Measurements from ENCODE around the gene VWDE.
"Not testable (repeated sequence)": the region's sequence is repeated elsewhere in the genome, so short reads cannot be mapped to it uniquely, and the experiment has no call there.

VWDE gene

GRCh38 chr7:12401538-12402364 lies 1.9 kb downstream of the VWDE start:
- DNase-seq = no peak

GRCh38 chr7:12398186-12398585 lies 5.5 kb downstream of the VWDE start:
- no peak for DNase-seq

DNA sequence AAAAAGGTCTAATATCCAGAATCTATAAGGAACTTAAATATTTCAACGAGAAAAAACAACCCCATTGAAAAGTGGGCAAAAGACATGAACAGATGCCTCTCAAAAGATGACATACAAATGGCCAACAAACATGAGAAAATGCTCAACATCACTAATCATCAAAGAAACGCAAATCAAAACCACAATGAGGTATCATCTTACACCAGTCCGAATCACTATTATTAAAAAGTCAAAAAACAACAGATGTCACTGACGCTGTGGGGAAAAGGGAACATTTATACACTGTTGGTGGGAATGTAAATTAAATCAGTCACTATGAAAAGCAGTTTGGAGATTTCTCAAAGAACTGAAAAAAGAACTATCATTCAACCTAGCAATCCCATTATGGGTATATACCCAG lies 6.0 kb downstream of the VWDE start:
- no peak for DNase-seq

- not testable (repeated sequence) for DNase-seq
These were observed 7.0 kb downstream of the VWDE start for GRCh38 chr7:12396670-12397069.

- DNase-seq = no peak
These were observed 11.6 kb downstream of the VWDE start for GRCh38 chr7:12391922-12392615.

DNA sequence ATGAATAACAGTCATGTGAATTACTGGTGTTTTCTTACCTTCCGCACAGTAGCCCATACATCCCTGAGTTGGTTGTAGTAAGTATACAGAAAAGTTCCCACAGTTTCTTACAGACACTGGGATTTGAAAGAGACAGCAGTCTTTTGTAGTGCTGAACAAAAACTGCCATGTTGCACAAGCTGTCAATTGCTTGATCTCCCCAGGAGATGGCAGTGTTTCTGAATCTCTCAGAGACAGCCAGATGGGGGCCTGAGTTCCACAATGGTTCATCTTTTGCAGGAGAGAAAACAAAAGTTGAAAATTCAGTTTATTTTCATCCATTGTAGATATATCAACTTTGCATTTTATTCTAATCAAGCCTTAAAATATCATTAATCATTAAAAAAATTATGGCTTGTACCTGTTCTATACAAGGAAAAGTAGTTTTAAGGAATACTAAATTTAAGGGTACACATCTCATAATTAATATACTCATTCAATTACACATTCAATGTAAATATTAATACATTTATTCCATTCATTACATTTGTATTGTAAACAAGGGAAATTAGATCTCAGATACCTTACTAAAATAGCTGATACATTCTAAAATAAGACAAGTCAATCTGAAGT lies 14.5 kb downstream of the VWDE start:
- DNase-seq = no peak

GRCh38 chr7:12386313-12386740 lies 17.3 kb downstream of the VWDE start:
- DNase-seq = no peak

GRCh38 chr7:12385364-12385786 lies 18.3 kb downstream of the VWDE start:
- no peak for DNase-seq

GRCh38 chr7:12383377-12383776 lies 20.3 kb downstream of the VWDE start:
- DNase-seq = no peak

- no peak for DNase-seq
These were observed 25.3 kb downstream of the VWDE start for GRCh38 chr7:12378389-12378788.

GRCh38 chr7:12377406-12377805 lies 26.3 kb downstream of the VWDE start:
- DNase-seq = no peak

DNA sequence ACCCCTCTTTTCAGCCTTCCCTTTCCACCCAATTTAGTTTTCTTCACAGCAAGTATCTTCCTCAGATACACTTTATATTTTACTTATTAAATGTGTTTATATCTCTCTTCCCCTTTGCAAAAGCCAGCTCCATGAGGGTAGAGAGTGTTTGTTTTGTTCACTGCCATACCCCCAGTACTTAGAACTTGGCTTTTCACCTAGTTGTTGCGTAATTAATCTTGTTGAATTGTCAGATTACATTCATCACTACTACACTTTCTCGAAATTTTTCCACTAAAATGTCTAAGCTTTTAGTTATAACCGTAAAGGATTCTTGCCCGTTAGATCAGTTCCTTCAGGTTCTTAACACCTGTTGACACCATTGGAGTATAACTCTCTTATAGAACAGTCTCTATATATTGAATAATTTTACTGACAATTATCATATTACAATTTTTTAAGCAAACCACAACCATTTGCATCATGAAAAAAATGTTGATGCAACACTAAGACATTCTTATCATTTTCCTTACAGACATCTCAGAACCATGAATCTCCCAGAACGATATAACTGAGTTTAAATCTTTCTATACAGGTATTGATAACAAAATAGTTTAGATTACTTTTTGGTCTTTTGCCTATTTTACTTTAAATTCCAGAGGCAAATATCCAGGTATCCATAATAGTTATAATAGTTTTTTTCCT lies 29.9 kb downstream of the VWDE start:
- DNase-seq = no peak

DNA sequence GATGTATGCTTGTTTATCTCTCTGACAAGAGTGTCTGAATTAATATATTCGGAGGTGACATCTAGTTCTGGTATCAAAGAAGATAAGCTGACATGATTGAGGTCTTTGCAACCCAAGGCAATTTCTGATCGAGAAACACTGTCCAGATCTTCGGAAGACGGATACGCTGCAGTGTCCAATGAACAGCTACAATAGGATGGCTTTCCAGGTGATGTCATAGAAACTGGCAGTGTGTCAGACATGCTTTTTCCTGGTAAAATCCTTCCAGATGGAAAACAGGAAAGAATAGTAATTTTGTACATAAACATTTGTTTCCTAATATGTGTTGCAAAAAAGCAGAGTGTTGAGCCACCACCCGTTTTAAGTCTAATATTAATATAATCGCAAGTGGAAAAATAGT lies 33.4 kb downstream of the VWDE start:
- no peak for DNase-seq

- no peak for DNase-seq
These were observed 33.9 kb downstream of the VWDE start for GRCh38 chr7:12369756-12370155.

- no peak for DNase-seq
These were observed 34.6 kb downstream of the VWDE start for GRCh38 chr7:12369072-12369471.

GRCh38 chr7:12360948-12361347 lies 42.7 kb downstream of the VWDE start:
- no peak for DNase-seq

GRCh38 chr7:12358694-12359093 lies 45.0 kb downstream of the VWDE start:
- no peak for DNase-seq

GRCh38 chr7:12357508-12357907 lies 46.2 kb downstream of the VWDE start:
- no peak for DNase-seq

GRCh38 chr7:12351843-12352242 lies 51.8 kb downstream of the VWDE start:
- DNase-seq = no peak

DNA sequence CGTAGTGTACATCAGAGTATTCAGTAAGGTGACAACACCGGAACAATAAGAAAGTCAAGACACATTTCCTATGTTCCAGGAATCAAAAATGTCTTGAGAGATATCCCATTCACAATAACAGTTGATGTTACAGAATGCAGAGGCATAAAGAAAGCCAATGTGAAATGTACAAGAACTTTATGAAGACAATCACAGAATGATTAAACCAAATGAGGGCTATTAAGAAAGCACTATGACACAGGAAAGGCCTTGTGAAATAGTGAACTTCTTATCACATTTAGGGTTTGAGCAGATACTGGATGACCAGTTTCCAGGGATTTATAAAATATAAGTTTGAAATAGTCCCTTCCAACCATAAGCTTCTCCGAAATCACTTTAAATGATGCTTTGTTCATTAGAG lies 52.7 kb downstream of the VWDE start:
- no peak for DNase-seq

- DNase-seq = no peak
These were observed 66.6 kb downstream of the VWDE start for GRCh38 chr7:12337095-12337494.

GRCh38 chr7:12328888-12329770 lies 74.5 kb downstream of the VWDE start:
- DNase-seq = no peak

Measured in NK-92 treated with Interleukin-12 subunit alpha and Interleukin-12 subunit beta, amount 100 ng/mL, for 24 hours (cell line).